ENCODE measurements around the gene GTF2H1.

Gene GTF2H1

GRCh38 chr11:18312663-18313420 lies 9.5 kb upstream of the GTF2H1 start:
- Histone ChIP-seq H3K4me3 (no peak overlapping the region), H3K27ac (peak overlapping the region; percentile 64 to 74), H3K36me3 (peaks cover 26 to 29% (median 29%) of the 10 kb centered on the region in 3 donors), H3K4me1 (peaks cover 0 to 52% (median 32%) of the 10 kb centered on the region in 4 donors), H3K9me3 (no peaks in the 10 kb centered on the region), H3K27me3 (no peaks in the 10 kb centered on the region)
- TF ChIP-seq, protein P1, sequence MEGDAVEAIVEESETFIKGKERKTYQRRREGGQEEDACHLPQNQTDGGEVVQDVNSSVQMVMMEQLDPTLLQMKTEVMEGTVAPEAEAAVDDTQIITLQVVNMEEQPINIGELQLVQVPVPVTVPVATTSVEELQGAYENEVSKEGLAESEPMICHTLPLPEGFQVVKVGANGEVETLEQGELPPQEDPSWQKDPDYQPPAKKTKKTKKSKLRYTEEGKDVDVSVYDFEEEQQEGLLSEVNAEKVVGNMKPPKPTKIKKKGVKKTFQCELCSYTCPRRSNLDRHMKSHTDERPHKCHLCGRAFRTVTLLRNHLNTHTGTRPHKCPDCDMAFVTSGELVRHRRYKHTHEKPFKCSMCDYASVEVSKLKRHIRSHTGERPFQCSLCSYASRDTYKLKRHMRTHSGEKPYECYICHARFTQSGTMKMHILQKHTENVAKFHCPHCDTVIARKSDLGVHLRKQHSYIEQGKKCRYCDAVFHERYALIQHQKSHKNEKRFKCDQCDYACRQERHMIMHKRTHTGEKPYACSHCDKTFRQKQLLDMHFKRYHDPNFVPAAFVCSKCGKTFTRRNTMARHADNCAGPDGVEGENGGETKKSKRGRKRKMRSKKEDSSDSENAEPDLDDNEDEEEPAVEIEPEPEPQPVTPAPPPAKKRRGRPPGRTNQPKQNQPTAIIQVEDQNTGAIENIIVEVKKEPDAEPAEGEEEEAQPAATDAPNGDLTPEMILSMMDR (IDR thresholded peaks at IDR 0.05) = no peak
- intact Hi-C loops (cut with DNase I; ENCODE audit: low total_unique reads) = no loop called here
- DNase-seq = no peak

DNA sequence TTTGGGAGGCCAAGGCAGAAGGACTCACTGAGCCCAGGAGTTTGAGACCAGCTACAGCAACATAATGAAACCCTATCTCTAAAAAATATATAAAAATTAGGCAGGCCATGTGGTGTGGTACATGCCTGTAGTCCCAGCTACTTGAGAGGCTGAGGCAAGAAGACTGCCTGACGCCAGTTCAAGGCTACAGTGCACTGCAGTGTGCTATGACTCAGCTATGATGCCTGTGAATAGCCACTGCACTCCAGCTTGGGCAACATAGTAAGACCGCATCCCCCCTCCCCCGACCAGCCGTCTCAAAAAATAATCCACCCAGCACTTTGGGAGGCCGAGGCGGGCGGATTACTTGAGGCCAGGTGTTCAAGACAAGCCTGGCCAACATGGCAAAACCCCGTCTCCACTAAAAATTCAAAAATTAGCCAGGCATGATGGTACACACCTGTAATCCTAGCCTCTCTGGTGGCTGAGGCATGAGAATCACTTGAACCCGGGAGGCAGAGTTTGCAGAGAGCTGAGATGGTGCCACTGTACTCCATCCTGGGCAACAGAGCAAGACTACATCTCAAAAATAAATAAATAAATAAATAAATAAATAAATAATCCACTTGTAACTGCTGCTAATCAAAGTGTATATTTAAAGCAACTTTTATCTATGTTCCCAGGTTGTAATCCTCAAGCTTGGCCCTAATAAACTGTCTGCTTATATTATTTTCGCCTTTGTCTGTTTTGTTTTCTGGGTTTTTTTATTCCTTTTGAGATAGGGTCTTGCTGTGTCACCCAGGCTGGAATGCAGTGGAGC lies 8.2 kb upstream of the GTF2H1 start:
- H3K4me1 ChIP-seq = peaks cover 0 to 62% (median 35%) of the 10 kb centered on the region in 4 donors
- no peak for DNase-seq
- intact Hi-C loops (cut with DNase I; ENCODE audit: low total_unique reads) = no loop called here
- TF ChIP-seq, protein P1 (IDR thresholded peaks at IDR 0.05) = no peak
- H3K4me3 ChIP-seq = no peak overlapping the region
- no peaks in the 10 kb centered on the region for H3K9me3 ChIP-seq
- H3K36me3 ChIP-seq = peaks cover 16% of the 10 kb centered on the region in 3 donors
- H3K27me3 ChIP-seq = no peaks in the 10 kb centered on the region
- peak overlapping the region; percentile 64 to 74 for H3K27ac ChIP-seq

- H3K27ac ChIP-seq = peak overlapping the region; percentile 49 to 74
These were observed 7.4 kb upstream of the GTF2H1 start for GRCh38 chr11:18314784-18315523.

DNA sequence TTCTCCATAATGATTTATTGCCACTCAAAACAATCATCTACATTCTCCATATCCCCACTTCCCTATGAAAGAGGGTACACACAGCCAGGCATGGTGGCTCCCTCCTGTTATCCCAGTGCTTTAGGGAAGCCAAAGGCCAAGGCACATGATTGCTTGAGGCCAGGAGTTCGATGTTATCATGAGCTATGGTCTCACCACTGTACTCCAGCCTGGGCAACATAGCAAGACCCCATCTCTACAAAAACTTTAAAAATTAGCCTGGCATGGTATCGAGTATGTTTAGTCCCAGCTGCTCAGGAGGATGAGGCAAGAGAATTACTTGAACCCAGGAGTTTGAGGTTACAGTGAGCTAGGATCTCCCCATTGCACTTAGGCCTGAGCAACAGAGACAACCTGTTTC lies 6.5 kb upstream of the GTF2H1 start:
- DNase-seq = no peak
- no peak overlapping the region for H3K4me3 ChIP-seq
- H3K36me3 ChIP-seq = no peaks in the 10 kb centered on the region
- H3K4me1 ChIP-seq = peaks cover 0 to 79% (median 40%) of the 10 kb centered on the region in 4 donors
- no peaks in the 10 kb centered on the region for H3K9me3 ChIP-seq
- H3K27ac ChIP-seq = no peak overlapping the region
- intact Hi-C loops (cut with DNase I; ENCODE audit: low total_unique reads) = no loop called here
- H3K27me3 ChIP-seq = no peaks in the 10 kb centered on the region
- TF ChIP-seq, protein P1 (IDR thresholded peaks at IDR 0.05) = no peak

More at GRCh38 chr11:18314784-18315523, 7.4 kb upstream of the GTF2H1 start:
- H3K27me3 ChIP-seq = no peaks in the 10 kb centered on the region
- H3K4me1 ChIP-seq = peaks cover 0 to 70% (median 35%) of the 10 kb centered on the region in 4 donors
- H3K36me3 ChIP-seq = peaks cover 8 to 9% (median 9%) of the 10 kb centered on the region in 3 donors
- TF ChIP-seq, protein P1 (IDR thresholded peaks at IDR 0.05) = no peak
- no peaks in the 10 kb centered on the region for H3K9me3 ChIP-seq
- no peak overlapping the region for H3K4me3 ChIP-seq
- intact Hi-C loops (cut with DNase I; ENCODE audit: low total_unique reads) = no loop called here
- DNase-seq = no peak

GRCh38 chr11:18317551-18317950 lies 4.8 kb upstream of the GTF2H1 start:
- no peaks in the 10 kb centered on the region for H3K27me3 ChIP-seq
- intact Hi-C loops (cut with DNase I; ENCODE audit: low total_unique reads) = no loop called here
- H3K9me3 ChIP-seq = no peaks in the 10 kb centered on the region
- H3K27ac ChIP-seq = no peak overlapping the region
- H3K36me3 ChIP-seq = no peaks in the 10 kb centered on the region
- no peak overlapping the region for H3K4me3 ChIP-seq
- TF ChIP-seq, protein P1 (IDR thresholded peaks at IDR 0.05) = no peak
- peaks cover 0 to 69% (median 33%) of the 10 kb centered on the region in 4 donors for H3K4me1 ChIP-seq
- no peak for DNase-seq
